Middle frontal gyrus (tissue), 1 donor: ENCODE results near the gene TMEM132D.
"Not testable (repeated sequence)": the region's sequence is repeated elsewhere in the genome, so short reads cannot be mapped to it uniquely, and the experiment has no call there.

Experiments used
- DNase-seq: peaks from one replicate; pipeline ENCODE4 v3.0.0-alpha.2; 2015; ENCODE audit warnings: low spot score; ENCODE audit errors: extremely low spot score

TMEM132D gene

DNA sequence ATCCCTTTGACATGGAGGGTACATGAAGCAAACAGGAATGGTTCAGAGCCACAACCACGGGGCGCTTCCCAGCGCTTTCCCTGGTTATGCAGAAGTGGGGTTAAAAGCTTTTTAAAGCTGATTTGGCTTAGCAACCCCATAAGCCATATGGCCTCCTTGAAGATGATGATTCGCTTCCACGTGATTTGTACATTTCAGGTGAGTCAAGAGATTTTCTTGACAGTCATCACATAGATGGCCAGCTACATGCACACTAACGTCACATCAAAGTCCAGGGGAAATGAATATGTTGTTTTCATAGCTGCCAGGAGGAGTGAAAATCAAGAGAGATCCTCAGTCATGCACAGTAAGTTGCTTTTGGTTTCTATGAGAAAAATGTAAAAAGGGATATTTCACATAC lies 309.7 kb downstream of the TMEM132D start:
- no peak for DNase-seq

DNA sequence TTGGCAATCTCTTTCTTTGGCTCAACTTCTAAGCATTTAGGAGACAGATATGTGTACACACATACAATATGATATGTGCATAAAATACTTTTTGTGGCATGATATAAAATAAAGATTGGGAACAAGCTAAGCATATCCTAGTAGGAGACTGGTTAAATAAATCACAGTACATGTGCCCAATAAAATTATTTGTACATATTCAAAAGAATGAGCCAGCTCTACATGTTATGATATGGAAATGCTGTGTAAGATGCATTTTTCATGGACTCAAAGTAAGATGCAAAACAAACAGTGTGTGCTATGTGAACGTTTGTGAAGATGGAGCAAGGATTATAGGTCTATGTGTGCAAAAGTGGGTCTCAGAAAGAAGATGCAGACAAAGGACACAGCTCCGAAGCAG lies 311.4 kb downstream of the TMEM132D start:
- no peak for DNase-seq

DNA sequence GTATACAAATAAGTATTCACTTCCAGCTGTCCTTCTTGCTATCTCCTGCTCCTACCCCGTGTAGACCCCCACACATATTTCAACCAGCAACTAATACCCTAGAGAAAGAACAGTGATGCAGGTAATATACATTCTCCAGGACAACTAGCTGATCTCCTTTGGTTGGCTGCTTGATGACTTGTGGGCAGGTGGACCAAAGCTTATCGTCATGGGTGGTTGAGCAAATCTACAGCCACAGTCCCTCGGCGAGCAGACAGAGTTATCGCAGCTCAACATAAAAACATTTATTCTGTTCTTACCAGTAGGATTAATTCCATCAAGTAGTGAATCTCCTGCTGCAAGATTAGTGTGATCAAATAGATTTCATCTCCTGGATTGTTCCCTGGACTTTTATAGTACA lies 314.3 kb downstream of the TMEM132D start:
- DNase-seq: no peak

DNA sequence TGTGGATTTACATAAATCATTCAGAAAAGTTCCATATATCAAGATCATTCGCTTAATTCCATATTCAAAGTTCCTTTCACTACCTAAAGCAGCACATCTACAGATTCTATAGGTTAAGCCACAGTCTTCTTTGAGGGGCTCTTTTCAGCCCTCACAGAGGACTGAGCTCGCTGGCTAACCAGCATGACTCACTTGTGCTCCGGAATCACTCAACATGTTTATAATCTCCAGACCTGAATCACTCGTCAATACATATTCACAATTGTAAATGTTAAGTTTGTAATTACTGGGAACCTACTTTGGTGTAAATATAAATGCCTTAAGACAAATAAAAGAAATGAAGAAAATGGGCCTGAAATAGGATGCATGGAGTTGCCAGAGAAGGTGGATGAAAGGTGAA lies 315.7 kb downstream of the TMEM132D start:
- DNase-seq: no peak

DNA sequence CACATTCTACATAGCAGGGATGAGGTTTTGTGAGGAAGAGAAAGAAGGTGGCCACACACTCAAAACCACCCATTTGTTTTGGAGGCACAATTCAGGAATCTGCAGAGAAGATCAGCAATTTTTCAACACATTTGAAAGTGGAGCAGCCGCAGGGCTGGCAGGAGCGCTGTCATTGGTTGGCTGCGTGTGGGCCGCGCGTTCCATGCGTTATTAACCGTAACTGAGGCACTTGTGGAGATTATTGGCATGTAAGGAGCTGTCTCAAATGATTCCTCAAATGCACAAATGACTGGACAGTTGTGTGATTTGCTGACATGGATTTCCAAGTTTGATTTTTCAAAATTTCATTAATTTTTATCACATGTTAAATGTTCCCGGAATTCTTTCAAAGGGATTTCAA lies 318.5 kb downstream of the TMEM132D start:
- DNase-seq: no peak

DNA sequence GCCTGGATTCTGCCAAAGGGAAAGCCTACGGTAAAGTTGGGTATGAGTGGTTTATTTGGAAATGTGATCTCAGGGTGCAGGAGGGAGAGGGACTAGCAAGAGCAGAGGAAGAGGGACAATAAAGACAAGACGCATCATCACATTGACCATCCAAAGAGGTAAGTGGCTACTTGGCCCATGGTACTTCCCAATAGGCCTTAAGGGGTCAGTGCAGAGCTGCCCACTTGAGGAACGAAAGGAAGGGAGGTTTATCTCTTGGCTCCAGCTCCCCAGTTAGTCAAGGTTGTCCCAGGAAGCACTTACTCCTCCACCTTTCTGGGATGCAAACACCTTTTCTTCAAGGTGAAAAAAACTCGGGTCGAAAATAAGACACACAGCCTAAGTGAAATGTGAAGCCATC lies 323.9 kb downstream of the TMEM132D start:
- no peak for DNase-seq

DNA sequence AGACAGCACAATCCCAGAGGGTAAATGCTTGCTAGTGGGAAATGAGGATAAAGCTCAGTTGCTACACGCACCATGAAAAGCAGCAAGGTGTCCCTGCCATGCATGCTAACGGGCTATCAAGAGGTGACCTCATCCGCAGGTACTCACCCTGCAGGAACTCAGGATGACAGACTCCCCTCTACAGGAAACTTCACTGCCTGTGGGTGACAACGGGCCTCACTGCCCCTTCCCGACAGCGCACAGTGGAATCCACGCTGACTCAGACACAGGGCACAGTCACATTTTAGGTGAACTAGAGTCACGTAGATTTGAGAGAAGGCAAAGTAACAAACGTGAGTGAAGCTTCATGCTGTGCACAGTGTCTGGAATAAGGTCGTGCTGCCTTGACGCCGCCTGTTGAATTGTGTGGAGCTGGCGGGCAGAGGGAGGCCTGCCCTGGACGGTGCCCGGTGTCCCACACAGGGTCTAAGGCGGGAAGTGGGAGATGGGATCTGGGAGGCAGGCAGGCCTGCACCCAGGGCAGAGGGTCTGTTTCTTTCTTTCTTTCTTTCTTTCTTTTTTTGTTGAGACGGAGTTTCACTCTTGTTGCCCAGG lies 331.8 kb downstream of the TMEM132D start:
- no peak for DNase-seq

DNA sequence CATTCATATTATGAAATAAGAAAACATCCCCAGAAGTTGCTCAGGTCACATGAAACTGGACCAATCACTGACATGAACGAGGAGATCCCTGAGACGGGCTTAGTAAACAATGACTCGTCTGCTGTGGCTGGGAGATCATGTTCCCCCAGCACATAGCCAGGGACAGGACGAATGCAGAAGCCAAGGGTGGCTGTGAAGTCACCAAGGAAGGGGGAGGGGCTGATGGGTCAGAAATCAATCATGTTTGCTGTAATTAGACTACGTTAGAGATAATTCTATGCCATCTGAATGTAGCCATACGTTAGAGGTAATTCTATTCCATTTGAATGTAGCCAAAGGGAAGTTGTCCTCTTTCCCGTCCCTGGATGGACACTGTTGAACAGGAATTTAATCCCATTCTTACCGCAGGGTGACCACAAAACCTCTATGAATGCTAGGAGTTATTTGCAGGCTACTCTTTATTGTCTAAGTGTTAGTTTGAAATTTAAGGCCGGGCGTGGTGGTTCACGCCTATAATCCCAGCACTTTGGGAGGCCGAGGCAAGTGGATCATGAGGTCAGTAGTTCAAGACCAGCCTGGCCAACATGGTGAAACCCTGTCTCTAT lies 332.9 kb downstream of the TMEM132D start:
- no peak for DNase-seq

DNA sequence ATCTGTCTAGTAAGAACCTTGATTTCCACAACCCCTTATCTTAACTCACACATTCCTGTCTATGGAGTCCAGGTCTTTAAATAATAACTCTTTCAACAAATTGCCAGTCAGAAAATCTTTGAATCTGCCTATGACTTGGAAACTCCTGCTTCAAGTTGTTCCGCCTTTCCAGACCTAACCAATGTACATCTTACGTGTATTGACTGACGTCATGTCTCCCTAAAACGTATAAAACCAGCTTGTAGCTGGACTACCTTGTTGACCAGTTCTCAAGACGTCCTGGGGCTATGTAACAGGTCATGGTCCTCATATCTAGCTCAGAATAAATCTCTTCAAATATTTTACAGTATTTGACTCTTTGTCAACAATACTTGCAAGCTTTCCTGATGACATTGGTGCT lies 337.0 kb downstream of the TMEM132D start:
- DNase-seq: no peak

DNA sequence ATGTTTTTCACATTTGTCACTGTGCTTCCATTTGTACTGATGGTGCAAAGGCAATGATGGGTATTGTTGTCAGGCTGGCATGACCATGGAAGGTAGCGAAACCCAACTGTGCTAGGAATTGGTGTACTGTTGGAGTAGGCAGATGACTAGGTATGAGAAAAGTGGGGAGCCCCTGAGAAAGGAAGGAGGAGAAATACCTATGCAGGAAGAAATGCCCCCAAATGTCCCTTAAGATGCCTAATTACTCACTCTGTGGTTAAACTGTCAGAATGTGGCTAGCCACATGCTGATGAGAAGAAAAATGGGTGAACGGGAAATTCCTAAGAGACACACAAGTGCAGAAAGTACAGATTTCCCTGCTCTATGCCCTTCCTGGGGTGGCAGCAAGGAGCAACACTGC lies 339.1 kb downstream of the TMEM132D start:
- DNase-seq: no peak

DNA sequence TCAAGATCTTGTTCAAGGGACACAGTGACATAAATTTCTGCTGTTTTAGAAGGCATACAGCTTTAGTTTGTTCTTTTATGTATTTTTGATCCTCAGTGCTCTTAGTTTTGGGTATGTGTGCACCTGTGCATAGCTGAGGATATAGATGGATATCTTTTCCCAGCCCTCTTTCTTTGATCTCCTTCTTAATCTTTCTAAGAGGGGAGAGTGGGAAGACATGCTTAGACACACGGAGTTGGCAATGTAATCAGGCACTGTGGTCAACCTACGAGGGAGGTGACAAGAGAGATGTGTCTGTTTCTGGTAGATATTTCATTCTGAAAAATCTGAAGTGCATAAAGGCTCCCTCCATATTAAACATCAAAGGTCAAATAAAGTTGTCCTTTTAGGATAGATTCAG lies 340.6 kb downstream of the TMEM132D start:
- DNase-seq: no peak

DNA sequence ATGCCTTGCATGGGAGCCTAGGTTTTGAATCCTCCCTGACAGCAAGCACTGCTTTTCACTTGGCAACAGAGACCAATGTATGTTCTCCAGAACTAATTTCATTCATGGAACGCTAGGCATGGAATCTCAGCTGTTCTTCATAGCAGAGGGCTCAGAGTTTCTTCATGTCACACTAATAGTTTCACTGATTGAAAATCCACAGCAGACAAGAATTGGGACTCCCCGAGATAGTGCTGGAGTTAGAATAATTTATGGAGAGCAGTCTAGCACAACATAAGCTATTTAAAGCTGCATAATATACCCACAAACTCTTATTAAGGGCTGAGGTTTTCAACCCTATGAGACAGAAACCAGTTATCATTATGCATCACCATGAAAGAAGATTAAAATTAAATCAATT lies 342.5 kb downstream of the TMEM132D start:
- no peak for DNase-seq

DNA sequence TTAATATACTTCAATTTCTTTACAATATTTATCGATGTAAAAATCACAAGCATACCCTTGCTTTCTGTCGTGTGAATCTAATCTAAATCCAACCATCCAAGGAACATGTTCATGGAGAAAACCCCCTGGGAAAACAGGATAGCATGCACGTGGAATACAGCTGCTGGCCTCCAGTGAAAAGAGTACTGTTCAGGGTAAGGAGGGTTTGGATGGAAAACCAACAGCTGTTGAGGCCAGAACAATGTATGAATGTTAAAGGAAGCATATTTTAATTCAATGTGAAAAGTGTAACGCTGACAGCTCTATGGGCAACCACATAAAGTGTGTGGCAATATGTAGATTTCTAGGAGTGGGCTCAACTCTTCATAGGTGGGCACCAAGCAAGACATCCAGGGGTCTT lies 344.0 kb downstream of the TMEM132D start:
- DNase-seq: no peak

DNA sequence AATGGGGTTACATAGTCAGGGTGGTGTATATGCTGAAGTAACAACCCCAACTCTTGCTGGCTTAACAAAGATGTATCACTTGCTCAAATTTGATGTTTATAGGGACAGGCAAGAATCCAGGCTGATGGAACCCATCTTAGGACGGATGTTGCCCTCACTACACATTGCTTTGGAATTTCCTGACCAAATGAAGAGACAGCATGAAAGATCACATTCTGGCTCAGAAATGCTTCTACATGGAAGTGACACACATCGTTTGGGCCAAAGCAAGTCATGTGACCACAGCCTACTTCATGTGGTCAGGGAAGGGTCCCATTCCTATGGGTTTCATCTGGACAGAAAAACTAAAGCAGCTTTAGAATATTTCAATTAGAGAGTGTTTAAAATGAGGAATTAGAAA lies 345.8 kb downstream of the TMEM132D start:
- DNase-seq: no peak

DNA sequence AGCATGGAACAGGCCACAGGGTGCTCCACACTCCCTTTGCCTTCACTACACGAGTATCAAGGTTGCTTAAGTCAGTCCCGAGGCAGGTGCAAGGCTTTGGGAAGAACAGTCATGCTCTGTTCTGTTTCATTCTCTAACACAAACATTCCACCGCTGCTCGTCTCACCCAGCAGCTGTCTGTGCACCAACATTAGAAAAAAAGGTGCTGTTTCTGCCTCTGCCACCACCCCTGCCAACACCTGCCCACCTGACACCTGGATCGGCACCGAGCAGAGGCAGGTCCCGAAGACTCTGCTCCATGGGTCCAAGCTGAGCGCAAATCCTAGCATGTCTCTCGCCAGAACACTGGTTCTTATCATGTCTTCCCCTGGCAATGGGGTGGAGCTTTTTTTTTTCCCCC lies 347.7 kb downstream of the TMEM132D start:
- DNase-seq: no peak

DNA sequence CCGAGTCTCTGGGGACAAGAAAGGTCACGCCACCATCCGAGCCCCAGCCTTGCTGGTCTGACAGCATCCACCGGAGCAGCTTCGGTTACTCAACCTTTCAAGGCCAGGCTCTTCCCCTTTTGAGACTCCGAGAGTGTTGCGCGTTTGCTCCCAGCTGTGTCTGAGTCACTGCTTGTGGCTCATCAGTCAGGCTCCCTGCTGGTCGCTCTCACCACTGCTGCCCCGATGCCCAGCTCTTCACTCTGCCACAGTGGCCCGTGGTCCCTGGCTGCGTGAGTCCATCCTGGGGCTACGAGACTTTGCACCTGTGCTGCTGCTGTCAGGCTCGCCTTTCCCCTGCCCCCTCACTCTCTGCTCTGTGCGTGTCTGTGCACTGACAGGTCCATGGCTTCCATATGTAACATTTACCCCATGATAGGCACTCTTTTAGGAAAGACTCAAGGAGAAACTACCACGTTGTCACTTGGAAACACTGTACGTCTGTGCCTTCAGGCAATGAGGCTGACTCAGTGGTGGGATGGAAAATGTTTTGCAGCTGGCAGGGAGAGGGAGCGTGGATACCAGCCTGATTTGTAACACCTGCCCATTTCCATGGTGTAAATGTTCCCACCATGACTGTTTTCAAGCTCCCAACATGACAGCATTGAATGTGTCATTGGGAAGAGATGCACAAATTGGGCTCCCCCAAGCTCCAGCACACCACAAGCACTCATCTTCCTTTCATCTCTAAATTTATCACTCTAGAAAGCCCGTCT lies 350.7 kb downstream of the TMEM132D start:
- DNase-seq: no peak

DNA sequence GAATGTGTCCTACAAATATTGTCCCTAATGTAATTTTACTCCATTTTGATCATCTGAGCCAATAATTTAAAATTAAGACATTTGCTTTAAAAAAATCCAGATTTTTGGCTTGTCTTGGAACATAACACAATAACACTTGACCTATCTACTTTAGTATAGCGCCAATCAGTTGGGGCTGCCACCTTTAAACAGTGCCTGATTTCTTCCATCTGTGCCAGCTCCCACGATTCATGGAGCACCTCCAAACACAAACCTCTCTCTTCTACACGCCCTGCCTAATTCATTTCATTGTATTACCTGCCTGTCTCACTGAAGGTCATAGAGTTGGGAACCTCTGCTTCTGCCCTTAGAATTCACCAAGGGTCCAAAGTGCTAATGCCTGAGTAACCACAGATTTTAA lies 352.4 kb downstream of the TMEM132D start:
- no peak for DNase-seq

DNA sequence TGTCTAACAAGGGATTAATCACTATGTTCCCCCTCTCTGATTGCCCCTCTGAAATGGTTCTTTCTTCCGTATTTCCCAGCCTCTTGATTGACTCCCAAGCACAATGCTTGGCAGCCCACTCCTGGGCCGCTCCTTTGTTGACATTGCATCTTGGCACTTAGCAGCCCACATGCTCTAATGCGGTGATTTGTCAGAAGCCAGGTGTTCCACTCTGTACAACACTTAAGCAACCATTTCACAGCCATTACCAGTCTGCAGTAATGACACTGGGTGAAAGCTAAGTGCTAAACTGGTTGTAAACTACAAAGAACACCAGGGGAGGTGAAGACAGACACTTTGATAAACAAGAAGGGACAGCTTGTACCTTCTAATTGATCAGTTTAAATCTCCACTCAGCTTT lies 353.5 kb downstream of the TMEM132D start:
- no peak for DNase-seq

DNA sequence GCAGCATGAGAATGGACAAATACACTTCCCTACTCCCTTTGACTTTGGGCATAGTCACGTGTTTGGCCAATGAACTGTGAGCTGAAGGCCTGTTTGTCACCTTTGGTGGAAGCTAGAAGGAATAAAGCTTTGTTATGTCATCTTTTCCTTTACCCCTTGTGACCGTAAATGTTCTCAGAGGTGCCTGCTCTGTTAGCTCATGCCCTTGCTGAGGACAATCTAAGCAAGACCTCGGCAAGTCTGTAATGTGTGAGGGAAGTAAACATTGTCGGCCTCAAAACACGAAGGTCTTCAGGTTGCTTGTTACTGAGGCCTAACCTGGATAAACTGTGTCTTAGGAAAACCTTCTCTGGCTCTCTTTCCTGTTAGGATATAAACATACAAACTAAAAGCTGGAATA lies 354.2 kb downstream of the TMEM132D start:
- no peak for DNase-seq

DNA sequence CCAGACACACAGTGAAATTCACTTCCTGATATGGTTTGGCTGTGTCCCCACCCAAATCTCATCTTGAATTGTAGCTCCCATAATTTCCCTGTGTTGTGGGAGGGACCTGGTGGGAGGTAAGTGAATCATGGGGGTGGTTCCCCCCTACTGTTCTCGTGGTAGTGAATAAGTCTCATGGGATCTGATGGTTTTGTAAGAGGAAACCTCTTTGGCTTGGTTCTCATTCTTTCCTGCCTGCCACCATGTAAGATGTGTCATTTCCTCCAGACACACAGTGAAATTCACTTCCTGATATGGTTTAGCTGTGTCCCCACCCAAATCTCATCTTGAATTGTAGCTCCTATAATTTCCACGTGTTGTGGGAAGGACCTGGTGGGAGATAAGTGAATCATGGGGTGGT lies 354.8 kb downstream of the TMEM132D start:
- not testable (repeated sequence) for DNase-seq

DNA sequence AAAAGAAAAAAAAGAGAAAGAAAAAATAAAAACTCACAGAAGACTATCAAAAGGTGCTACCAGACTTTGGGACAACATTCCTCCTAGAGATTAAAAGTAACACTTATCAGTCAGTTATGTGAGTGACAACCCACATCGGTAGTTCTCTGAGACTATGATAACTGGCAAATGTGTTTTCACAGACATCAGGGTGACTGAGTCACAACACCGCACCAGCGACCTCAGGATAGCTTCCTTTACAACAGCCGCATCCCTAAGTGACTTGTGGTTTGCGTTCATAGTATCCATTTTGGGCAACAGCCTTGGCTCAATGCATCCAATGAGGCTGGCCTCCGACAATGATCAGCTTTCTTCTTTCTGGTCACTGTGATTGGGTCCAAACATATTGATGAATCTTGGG lies 359.1 kb downstream of the TMEM132D start:
- no peak for DNase-seq

DNA sequence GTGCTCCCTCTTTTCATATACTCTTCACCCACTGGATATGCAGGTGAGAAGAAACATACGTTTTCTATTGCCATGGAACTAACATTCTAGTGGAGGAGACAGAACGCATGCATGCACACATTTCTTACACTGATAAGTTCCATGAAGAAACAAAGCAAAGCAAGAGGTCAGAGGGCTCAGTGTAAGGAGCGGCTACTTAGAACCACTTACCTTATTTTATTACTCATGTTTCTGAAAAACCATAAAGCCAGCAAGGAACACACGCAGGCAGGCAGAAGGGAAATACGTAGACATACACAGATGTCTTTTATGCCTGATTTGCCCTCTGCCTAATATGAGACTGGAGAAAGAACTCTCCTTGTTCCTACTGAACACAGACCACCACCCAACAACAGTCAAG lies 362.9 kb downstream of the TMEM132D start:
- DNase-seq: no peak

DNA sequence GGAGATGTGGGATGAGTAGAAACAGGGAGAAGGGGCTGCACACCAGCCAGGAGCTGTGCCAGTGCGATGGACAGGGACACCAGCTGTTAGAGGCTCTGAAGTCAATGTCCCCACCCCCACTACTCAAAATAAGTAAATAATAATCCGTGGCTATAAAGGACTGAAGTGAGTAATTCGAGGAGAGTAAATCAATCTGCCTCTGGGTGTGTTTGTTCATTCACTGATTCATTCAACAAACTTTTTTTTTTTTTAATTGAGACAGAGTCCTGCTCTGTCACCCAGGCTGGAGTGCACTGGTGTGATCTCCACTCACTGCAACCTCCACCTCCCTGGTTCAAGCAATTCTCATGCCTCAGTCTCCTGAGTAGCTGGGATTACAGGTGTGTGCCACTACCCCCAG lies 363.6 kb downstream of the TMEM132D start:
- no peak for DNase-seq
